WTC11 (cell line): ENCODE results near the gene CHST11.

Experiments
- GABPB1 ChIP-seq: sonication (generic); formaldehyde crosslinking; IDR thresholded peaks from 2 replicates; pipeline ENCODE4 v1.8.1; 2023; ENCODE audit warnings: mild to moderate bottlenecking, missing genetic modification reagents
- SP1 ChIP-seq: sonication (generic); formaldehyde crosslinking; conservative IDR thresholded peaks from 2 replicates; pipeline ENCODE4 v1.8.1; 2022; ENCODE audit warnings: missing genetic modification reagents
- TF ChIP-seq, protein P1 (sequence below): sonication (generic); formaldehyde crosslinking; conservative IDR thresholded peaks from 2 replicates; pipeline ENCODE4 v1.8.1; 2022; ENCODE audit warnings: mild to moderate bottlenecking, missing genetic modification reagents
- TF ChIP-seq, protein P2 (sequence below): fragments of 200-600 bp; IDR thresholded peaks from 2 replicates; pipeline ENCODE4 v1.8.0; 2022; ENCODE audit warnings: antibody characterized with exemption

DNA sequence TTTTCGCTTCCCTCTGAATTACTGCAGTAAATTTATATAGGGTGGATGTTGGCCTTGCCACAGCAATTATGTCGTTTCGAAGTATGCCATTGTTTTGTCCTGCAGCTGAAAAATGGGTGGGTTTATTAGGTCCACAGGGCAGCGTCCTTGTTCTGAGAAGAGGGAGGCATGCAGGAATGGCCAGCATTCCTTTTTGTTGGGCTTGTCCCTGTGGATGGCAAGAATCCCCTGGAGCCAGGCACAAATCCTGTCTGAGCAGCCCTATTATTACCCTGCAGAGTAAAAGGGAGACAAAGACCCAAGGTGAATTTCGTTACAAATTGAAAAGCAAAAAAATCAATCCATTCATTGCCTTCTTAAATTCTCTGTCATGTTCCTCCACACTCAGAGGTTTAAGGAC is 88.1 kb downstream of the CHST11 start:
- TF ChIP-seq, protein P1, sequence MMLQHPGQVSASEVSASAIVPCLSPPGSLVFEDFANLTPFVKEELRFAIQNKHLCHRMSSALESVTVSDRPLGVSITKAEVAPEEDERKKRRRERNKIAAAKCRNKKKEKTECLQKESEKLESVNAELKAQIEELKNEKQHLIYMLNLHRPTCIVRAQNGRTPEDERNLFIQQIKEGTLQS (CRISPR knock-in tag) = no peak
- TF ChIP-seq, protein P2, sequence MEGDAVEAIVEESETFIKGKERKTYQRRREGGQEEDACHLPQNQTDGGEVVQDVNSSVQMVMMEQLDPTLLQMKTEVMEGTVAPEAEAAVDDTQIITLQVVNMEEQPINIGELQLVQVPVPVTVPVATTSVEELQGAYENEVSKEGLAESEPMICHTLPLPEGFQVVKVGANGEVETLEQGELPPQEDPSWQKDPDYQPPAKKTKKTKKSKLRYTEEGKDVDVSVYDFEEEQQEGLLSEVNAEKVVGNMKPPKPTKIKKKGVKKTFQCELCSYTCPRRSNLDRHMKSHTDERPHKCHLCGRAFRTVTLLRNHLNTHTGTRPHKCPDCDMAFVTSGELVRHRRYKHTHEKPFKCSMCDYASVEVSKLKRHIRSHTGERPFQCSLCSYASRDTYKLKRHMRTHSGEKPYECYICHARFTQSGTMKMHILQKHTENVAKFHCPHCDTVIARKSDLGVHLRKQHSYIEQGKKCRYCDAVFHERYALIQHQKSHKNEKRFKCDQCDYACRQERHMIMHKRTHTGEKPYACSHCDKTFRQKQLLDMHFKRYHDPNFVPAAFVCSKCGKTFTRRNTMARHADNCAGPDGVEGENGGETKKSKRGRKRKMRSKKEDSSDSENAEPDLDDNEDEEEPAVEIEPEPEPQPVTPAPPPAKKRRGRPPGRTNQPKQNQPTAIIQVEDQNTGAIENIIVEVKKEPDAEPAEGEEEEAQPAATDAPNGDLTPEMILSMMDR = no peak
- TF ChIP-seq SP1 (CRISPR knock-in tag) (no peak), GABPB1 (CRISPR knock-in tag) (no peak)
